WTC11 (cell line): ENCODE measurements around the gene GET4. TPM values are rescaled to one million over a fixed set of nuclear protein-coding genes. Genes with fewer than 3 reads are reported as not detected.
A peak's percentile ranks its signal among the peaks of the same experiment; 100 is the strongest.

Source experiments
- ATAC-seq: fragments of 200-7000 bp; cut with Tn5 transposase; 2 replicates; pipeline ENCODE4 v1.10.0; 2021; ENCODE audit warnings: mild to moderate bottlenecking, moderate library complexity
- CTCF ChIA-PET: fragments of 300-600 bp; sonication (Branson Sonifier 250); formaldehyde crosslinking; loops from one replicate; lab custom pipeline; 2021; ENCODE audit warnings: antibody characterized with exemption; lab: Charles Lee
- POLR2A ChIA-PET: fragments of 350-600 bp; sonication (Branson Sonifier 250); formaldehyde crosslinking; loops from one replicate; lab custom pipeline; 2021; ENCODE audit warnings: antibody characterized with exemption; lab: Charles Lee
- DNase-seq: peaks from one replicate; pipeline ENCODE4 v3.0.0; 2021; ENCODE audit warnings: low spot score
- H3K27ac Mint-ChIP-seq: 2 replicates; pipeline ENCODE4 v1.8.0; 2021; ENCODE audit warnings: mixed read lengths
- H3K27me3 Mint-ChIP-seq: 2 replicates; pipeline ENCODE4 v1.8.0; 2021; ENCODE audit warnings: low read depth, mild to moderate bottlenecking, moderate library complexity, mixed read lengths
- H3K36me3 Mint-ChIP-seq: 2 replicates; pipeline ENCODE4 v1.8.0; 2021; ENCODE audit warnings: mixed read lengths
- H3K4me1 Mint-ChIP-seq: 2 replicates; pipeline ENCODE4 v1.8.0; 2022; ENCODE audit warnings: mixed read lengths
- H3K4me3 Mint-ChIP-seq: 2 replicates; pipeline ENCODE4 v1.8.0; 2021; ENCODE audit warnings: mild to moderate bottlenecking, moderate library complexity, mixed read lengths
- H3K9me3 Mint-ChIP-seq: 2 replicates; pipeline ENCODE4 v1.8.0; 2021; ENCODE audit warnings: mixed read lengths
- CREB1 ChIP-seq: sonication (generic); formaldehyde crosslinking; IDR thresholded peaks from 2 replicates; pipeline ENCODE4 v1.8.0; 2023; ENCODE audit warnings: mild to moderate bottlenecking, missing genetic modification reagents
- CREM ChIP-seq: sonication (generic); formaldehyde crosslinking; IDR thresholded peaks from 2 replicates; pipeline ENCODE4 v1.8.1; 2022; ENCODE audit warnings: mild to moderate bottlenecking, missing genetic modification reagents, moderate library complexity
- E2F4 ChIP-seq: sonication (generic); formaldehyde crosslinking; IDR thresholded peaks from 2 replicates; pipeline ENCODE4 v1.8.1; 2022; ENCODE audit warnings: low read depth, mild to moderate bottlenecking, moderate library complexity, missing genetic modification reagents, borderline replicate concordance
- FOXJ3 ChIP-seq: sonication (generic); formaldehyde crosslinking; IDR thresholded peaks from 2 replicates; pipeline ENCODE4 v1.9.0; 2021; ENCODE audit warnings: missing genetic modification reagents, mild to moderate bottlenecking, borderline replicate concordance
- MAX ChIP-seq: sonication (generic); formaldehyde crosslinking; IDR thresholded peaks from 2 replicates; pipeline ENCODE4 v1.8.0; 2022; ENCODE audit warnings: mild to moderate bottlenecking, missing genetic modification reagents
- NFE2L1 ChIP-seq: sonication (generic); formaldehyde crosslinking; IDR thresholded peaks from 2 replicates; pipeline ENCODE4 v1.8.1; 2023; ENCODE audit warnings: missing genetic modification reagents
- NR3C1 ChIP-seq: sonication (generic); formaldehyde crosslinking; conservative IDR thresholded peaks from 2 replicates; pipeline ENCODE4 v1.8.1; 2023; ENCODE audit warnings: low read depth, mild to moderate bottlenecking, missing genetic modification reagents
- SOX15 ChIP-seq: fragments of 250-450 bp; sonication (Bioruptor Pico); IDR thresholded peaks from 2 replicates; pipeline ENCODE4 v1.9.0; 2021; ENCODE audit warnings: mild to moderate bottlenecking
- SP1 ChIP-seq: sonication (generic); formaldehyde crosslinking; conservative IDR thresholded peaks from 2 replicates; pipeline ENCODE4 v1.8.1; 2022; ENCODE audit warnings: missing genetic modification reagents
- STAT6 ChIP-seq: sonication (generic); formaldehyde crosslinking; conservative IDR thresholded peaks from 2 replicates; pipeline ENCODE4 v1.8.1; 2023; ENCODE audit warnings: mild to moderate bottlenecking, low read depth, missing genetic modification reagents, moderate library complexity
- USF2 ChIP-seq: sonication (generic); formaldehyde crosslinking; IDR thresholded peaks from 2 replicates; pipeline ENCODE4 v1.8.1; 2023; ENCODE audit warnings: mild to moderate bottlenecking, missing genetic modification reagents, moderate library complexity
- ZNF232 ChIP-seq: sonication (generic); formaldehyde crosslinking; IDR thresholded peaks from 2 replicates; pipeline ENCODE4 v1.8.0; 2022; ENCODE audit warnings: mild to moderate bottlenecking, missing genetic modification reagents
- ZNF396 ChIP-seq: fragments of 250-450 bp; sonication (Bioruptor Pico); IDR thresholded peaks from 2 replicates; pipeline ENCODE4 v1.8.0; 2021; ENCODE audit warnings: mild to moderate bottlenecking, moderate library complexity, borderline replicate concordance
- total RNA-seq: library from RNA; stranded (reverse); gene quantifications from 3 replicates; pipeline ENCODE4 v1.2.3, GENCODE V29; 2021
- TF ChIP-seq, protein P1 (sequence below): sonication (generic); formaldehyde crosslinking; IDR thresholded peaks from 2 replicates; pipeline ENCODE4 v1.8.1; 2022; ENCODE audit warnings: mild to moderate bottlenecking, moderate library complexity, missing genetic modification reagents
- TF ChIP-seq, protein P2 (sequence below): sonication (generic); formaldehyde crosslinking; IDR thresholded peaks from 2 replicates; pipeline ENCODE4 v1.8.1; 2023; ENCODE audit warnings: mild to moderate bottlenecking, moderate library complexity, missing genetic modification reagents
- TF ChIP-seq, protein P3 (sequence below): sonication (generic); formaldehyde crosslinking; IDR thresholded peaks from 2 replicates; pipeline ENCODE4 v1.8.1; 2023; ENCODE audit warnings: mild to moderate bottlenecking, missing genetic modification reagents

Gene GET4
- total RNA-seq, 1 experiment from 2014 or later, result 73.0 TPM

- Mint-ChIP-seq H3K9me3 (no peaks in the 10 kb centered on the region), H3K27me3 (no peaks in the 10 kb centered on the region), H3K36me3 (no peaks in the 10 kb centered on the region), H3K4me3 (no peak overlapping the region), H3K27ac (no peak overlapping the region), H3K4me1 (no peaks in the 10 kb centered on the region)
- POLR2A ChIA-PET, result no interaction called here
- no peak for ATAC-seq
- TF ChIP-seq NFE2L1 (no peak), SP1 (CRISPR knock-in tag) (no peak), NR3C1 (CRISPR knock-in tag) (no peak), USF2 (CRISPR knock-in tag) (no peak), MAX (no peak), E2F4 (CRISPR knock-in tag) (no peak), STAT6 (CRISPR knock-in tag) (no peak), ZNF232 (CRISPR knock-in tag) (no peak), ZNF396 (CRISPR knock-in tag) (no peak), FOXJ3 (no peak), SOX15 (CRISPR knock-in tag) (no peak), CREB1 (CRISPR knock-in tag) (no peak), CREM (CRISPR knock-in tag) (no peak)
- TF ChIP-seq, protein P1, sequence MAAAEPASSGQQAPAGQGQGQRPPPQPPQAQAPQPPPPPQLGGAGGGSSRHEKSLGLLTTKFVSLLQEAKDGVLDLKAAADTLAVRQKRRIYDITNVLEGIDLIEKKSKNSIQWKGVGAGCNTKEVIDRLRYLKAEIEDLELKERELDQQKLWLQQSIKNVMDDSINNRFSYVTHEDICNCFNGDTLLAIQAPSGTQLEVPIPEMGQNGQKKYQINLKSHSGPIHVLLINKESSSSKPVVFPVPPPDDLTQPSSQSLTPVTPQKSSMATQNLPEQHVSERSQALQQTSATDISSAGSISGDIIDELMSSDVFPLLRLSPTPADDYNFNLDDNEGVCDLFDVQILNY (CRISPR knock-in tag), result no peak
- TF ChIP-seq, protein P2, sequence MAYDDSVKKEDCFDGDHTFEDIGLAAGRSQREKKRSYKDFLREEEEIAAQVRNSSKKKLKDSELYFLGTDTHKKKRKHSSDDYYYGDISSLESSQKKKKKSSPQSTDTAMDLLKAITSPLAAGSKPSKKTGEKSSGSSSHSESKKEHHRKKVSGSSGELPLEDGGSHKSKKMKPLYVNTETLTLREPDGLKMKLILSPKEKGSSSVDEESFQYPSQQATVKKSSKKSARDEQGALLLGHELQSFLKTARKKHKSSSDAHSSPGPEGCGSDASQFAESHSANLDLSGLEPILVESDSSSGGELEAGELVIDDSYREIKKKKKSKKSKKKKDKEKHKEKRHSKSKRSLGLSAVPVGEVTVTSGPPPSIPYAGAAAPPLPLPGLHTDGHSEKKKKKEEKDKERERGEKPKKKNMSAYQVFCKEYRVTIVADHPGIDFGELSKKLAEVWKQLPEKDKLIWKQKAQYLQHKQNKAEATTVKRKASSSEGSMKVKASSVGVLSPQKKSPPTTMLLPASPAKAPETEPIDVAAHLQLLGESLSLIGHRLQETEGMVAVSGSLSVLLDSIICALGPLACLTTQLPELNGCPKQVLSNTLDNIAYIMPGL, result no peak
- TF ChIP-seq, protein P3, sequence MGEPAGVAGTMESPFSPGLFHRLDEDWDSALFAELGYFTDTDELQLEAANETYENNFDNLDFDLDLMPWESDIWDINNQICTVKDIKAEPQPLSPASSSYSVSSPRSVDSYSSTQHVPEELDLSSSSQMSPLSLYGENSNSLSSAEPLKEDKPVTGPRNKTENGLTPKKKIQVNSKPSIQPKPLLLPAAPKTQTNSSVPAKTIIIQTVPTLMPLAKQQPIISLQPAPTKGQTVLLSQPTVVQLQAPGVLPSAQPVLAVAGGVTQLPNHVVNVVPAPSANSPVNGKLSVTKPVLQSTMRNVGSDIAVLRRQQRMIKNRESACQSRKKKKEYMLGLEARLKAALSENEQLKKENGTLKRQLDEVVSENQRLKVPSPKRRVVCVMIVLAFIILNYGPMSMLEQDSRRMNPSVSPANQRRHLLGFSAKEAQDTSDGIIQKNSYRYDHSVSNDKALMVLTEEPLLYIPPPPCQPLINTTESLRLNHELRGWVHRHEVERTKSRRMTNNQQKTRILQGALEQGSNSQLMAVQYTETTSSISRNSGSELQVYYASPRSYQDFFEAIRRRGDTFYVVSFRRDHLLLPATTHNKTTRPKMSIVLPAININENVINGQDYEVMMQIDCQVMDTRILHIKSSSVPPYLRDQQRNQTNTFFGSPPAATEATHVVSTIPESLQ (CRISPR knock-in tag), result no peak
- CTCF ChIA-PET, result interaction anchor here (0.8 to 1.1 kb wide), 3 partner anchors 14 to 143 kb away, joined by 3 to 4 read pairs (median 3); no protein-coding TSS in a partner anchor
- DNase-seq, result peak; percentile 5
These were observed 46.2 kb downstream of the GET4 start for GRCh38 chr7:922334-923107.
